AG09309 (cell line): Measurements from ENCODE around the gene PSMC1.

Experiments used
- DNase-seq: peaks from one replicate; pipeline ENCODE4 v3.0.0-alpha.2; 2010; ENCODE audit warnings: low read depth
- H3K4me3 ChIP-seq: 2 replicates; pipeline ENCODE4 v1.5.1; 2011; ENCODE audit warnings: mild to moderate bottlenecking, low read depth, low read length, moderate library complexity; ENCODE audit not compliant: control insufficient read depth
- CTCF ChIP-seq: IDR thresholded peaks from 2 replicates; pipeline ENCODE4 v1.5.1; 2011; ENCODE audit warnings: mild to moderate bottlenecking, low read depth, low read length, inconsistent platforms; ENCODE audit not compliant: insufficient read depth, control insufficient read depth; ENCODE audit errors: missing control alignments

Gene PSMC1

GRCh38 chr14:90301668-90302090, 45.3 kb downstream of the PSMC1 start:
- H3K4me3 ChIP-seq, result no peak overlapping the region
- DNase-seq, result peak; percentile 39
- TF ChIP-seq CTCF, result peak; percentile 51

- H3K4me3 ChIP-seq, result no peak overlapping the region
- TF ChIP-seq CTCF, result no peak
- no peak for DNase-seq
These were observed 46.4 kb downstream of the PSMC1 start for GRCh38 chr14:90302529-90303303.

GRCh38 chr14:90303473-90303872, 47.1 kb downstream of the PSMC1 start:
- H3K4me3 ChIP-seq, result no peak overlapping the region
- no peak for DNase-seq
- TF ChIP-seq CTCF, result no peak

- H3K4me3 ChIP-seq, result no peak overlapping the region
- TF ChIP-seq CTCF, result no peak
- no peak for DNase-seq
These were observed 48.1 kb downstream of the PSMC1 start for GRCh38 chr14:90304502-90304901.

- TF ChIP-seq CTCF, result no peak
- no peak for DNase-seq
- H3K4me3 ChIP-seq, result no peak overlapping the region
These were observed 48.8 kb downstream of the PSMC1 start for GRCh38 chr14:90305176-90305601.

- H3K4me3 ChIP-seq, result no peak overlapping the region
- no peak for TF ChIP-seq CTCF
- no peak for DNase-seq
These were observed 52.2 kb downstream of the PSMC1 start for GRCh38 chr14:90308561-90308960.
